Activated effector memory CD4-positive, alpha-beta T cell treated with anti-CD3 and anti-CD28 coated beads, Interleukin-2, amount 50 U/mL, for 16 hours (primary cell): ENCODE data around the gene POLE.
A peak's percentile ranks its signal among the peaks of the same experiment; 100 is the strongest.

Experiments used
- DNase-seq: peaks from one replicate; pipeline ENCODE4 v3.0.0-alpha.2; 2020

Gene POLE

DNA sequence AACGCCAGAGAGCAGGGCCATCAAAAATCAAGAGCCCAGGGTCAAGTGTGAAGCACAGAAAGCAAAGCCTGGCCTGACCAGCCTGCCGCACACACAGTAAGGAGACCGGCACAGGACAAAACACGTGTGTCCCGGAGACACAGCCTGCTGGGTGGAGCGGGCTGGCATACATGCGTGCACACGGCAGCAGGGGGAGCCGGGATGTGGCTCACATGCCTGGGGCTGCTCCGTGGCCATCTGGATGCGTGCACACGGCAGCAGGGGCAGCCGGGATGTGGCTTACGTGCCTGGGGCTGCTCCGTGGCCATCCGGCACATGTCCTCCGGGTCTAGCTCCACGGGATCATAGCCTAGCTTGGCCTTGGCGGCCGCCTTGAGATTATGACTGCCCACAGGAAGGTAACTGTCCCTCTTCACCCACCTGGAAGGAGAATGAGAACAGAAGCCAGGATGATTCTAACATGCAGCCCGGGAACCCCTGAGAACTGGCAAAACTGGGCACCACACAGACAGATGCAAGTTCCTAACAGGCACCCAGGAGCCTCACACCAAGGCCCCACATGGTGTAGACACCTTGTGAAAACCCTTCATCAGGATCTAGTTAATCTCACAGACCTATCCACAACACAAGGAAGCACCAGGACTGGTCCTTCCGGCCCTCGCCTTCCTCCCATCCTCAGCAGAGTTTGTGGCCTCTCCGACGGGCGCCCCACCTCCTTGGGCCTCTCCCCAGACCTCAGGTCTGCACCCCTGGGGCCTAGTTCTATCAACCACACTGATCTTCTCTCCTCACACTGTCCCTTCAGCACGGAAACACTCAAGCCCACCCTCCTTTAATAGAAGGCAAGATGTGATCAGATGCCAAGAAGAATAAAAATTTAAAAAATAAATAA, 13.6 kb downstream of the POLE start:
- no peak for DNase-seq

DNA sequence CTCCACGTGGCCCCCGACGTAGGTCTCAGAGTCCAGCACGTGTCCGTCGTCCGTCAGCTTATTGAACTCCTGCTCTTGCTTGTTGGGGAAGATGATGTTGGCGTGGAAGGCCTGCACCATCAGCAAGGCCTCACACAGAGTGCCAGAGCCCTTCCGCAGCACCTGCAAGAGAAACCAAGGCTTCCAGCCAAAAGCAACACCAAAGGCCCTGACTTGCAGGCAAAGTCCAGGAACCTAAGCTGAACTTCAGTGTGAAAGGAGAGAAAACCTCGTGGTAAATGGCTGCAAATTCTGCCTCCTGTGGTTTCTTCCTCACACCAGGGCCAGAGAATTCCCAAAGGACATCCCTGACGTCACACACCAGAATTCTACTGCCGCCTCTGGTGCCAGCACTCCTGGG, 14.5 kb downstream of the POLE start:
- DNase-seq, result no peak

DNA sequence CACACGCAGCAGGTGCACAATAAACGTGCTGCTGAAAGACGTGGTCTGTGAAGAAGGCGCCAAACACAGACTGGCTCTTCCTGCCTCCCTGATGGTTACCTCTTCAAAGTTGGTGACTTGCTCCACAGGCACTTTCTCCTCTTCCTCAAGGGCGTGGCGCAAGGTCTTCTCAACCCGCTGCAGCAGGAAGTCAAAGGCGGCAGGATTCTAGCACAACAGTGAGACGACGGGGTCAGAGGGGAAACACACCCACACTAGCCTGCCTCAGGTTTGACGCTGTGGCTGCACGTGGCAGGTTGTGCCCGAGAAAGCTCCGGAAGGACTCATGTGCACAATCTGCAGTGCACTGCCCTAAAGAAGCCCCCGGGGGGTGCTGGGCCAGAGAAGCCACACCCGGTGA, 15.0 kb downstream of the POLE start:
- DNase-seq, result no peak

DNA sequence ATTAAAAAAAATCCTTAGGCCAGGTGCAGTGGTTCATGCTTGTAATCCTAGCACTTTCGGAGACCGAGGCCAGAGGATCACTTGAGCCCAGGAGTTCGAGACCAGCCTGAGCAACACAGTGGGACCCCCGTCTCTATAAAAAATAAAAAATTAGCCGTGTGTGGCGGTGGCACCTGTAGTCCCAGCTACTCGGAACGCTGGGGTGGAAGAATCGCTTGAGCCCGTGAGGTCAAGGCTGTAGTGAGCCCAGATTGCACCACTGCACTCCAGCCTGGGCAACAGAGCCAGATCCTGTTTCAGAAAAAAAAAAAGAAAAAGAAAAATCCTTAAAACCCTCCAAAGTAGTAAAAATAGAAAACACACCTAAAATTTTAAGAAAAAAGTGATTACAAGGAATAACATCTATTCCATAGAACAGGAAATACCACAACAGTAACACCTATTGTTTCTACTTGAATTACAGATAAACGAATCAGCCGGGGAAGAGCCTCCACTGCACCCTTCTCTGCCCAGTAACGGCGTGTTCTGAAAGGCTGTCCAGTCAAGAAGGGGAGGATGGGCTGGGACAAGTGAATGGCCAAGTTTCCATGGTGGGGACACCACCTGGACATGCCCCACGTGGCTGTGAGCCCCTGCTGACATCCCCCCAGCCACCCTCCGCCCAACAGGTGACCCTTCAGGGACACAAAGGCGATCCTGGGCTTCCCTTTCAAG, 17.8 kb downstream of the POLE start:
- no peak for DNase-seq

DNA sequence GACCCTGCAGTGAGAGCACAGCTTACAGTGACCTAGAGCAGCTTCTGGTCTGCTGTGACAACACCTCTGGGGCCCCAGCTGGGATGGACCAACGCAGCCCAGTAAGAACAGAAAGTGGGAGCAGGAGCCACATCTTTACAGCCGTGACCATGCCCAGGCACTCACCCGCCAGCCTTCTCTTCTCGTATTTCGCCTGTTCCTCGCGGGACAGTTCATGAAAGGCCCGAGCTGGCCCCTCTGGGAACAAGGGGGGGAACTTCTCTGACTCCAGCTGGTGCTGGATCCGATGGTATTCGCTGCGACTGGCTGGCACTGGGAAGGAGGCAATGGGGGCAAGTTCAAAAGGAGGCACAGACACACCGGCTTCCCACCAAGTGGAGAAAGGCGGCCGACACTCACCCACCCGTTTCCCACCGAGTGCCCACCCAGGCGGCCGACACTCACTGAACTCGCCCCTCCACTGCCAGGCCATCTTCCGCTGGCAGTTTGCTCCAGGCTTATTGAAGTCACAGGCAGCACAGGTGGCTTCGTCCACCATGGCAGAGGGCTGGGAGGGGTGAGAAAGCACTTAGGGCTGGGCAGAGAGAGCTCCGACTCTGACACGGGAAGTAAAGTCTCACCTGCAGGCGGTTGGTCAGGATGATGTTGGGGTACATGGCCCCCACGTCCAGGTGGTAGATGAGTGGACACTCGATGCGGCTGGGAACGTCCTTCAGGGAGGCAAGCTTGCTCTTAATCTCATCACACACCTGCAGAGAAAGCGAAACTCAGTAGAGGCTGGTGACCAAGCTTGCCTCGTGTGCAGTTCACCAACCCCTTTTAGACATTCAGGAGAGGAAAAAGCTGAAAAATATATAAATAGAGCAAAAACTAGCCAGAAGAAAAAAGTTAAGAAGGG, 18.7 kb downstream of the POLE start:
- no peak for DNase-seq

DNA sequence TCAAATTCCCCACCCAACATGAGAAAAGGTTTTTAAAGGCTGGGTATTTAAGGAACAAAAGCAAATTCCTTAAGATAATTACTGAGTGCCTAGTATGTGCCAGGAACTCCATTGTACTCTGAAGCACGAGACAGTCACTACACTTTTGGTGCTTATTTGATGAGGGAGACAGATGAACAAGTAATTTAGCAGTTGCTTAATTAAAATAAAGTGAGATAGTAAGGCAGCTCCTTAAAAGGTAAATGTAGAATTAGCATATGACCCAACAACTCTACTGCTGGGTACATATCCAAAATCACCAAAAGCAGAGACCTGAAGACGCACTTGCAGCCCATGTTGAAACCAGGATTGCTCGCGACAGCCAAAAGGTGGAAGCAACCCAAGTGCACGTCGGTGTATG, 21.3 kb downstream of the POLE start:
- DNase-seq, result peak; percentile 14

DNA sequence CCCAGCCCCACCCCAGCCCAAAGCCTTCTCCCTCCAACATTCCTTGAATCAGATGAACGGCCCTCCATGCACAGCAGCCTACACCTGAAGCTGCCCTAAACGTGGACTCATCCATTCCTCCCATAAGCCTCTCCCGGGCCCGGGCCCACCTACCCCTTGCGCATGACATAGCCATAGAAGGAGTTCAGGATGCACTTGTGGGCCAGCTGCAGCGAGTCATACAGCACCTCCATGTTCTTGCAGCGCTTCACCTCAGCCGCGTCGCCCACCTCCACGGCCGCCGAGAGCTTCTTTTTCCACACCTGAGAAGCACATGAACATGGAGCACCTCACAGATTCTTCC, 22.0 kb downstream of the POLE start:
- DNase-seq, result peak; percentile 56

DNA sequence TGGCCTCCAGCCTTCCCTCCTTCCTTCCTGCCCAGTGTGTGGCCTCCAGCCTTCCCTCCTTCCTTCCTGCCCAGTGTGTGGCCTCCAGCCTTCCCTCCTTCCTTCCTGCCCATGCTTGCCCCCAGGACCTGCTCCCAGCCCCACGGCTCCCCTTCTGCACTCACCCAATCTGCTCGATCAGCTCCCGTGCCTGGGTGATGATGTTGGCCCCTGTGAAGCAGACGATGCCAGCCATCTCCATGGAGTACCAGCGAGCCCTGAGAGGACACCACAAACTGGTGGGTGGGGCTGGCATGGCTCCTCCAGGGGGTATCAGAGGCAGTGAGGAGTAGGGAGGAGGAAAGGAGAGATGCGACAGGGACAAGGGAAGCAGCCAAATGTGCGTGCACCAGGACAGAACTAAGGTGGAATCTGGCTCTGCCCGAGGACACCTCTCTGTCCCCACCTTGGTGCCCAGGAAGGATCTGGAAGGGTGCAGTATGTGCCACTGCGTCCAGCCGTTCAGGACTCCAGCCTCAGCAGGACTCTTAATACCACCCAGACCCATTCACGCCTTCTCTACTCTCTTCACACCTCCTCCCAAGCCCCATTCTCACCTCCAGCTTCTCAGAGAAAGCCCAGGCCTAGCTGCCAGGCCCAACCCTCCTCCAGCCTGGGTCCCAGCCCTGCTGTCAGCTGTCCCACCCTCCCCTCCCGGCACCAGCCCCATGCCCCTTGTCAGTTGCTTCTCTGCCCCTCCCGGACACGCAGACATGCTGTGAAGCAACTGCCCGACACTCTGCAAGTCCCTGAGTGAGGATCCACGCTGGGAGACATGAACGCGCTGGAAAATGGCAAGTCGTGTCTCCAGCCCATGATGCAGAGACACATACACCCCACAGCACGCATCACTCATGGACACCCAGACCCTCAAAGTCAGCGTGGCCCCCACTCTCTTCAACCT, 22.7 kb downstream of the POLE start:
- DNase-seq, result peak; percentile 57

DNA sequence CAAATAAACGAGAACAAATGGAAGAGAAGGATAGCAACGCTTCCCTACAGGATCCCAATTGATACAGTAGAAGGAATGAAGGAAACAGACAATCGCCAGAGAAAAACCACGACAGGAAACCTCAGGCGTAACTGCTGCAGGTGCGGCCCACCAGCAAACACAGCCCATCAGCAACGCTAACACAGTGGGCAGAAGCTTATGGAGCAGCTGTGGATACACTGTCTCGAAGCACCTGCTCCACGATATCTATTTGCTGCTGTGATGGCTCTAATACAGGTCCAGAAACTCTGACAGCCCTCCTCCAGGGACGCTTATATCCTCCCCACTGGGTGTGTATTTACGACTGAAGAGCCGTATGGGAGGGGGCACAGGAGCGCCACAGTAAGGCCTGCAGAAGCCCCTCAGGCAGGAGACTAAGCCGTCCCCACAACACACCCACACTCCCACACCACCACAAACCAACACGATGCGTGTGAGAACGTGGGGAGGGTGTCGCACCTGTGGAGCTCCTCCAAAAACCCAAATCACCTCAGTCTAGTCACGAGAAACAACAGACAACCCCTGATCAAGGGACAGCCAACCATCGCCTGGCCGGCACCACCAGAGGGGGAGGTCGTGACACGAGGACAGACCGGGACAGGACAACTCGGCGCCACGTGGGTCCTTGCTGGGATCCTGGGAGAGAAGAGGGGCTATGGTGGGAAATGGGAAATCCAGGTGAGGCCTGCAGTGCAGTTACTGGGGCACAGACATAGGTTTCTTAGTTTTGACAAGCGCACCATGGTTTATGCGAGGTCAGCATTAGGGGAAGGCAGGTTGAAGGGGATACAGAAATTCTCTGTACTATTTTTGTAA, 24.0 kb downstream of the POLE start:
- DNase-seq, result peak; percentile 33

DNA sequence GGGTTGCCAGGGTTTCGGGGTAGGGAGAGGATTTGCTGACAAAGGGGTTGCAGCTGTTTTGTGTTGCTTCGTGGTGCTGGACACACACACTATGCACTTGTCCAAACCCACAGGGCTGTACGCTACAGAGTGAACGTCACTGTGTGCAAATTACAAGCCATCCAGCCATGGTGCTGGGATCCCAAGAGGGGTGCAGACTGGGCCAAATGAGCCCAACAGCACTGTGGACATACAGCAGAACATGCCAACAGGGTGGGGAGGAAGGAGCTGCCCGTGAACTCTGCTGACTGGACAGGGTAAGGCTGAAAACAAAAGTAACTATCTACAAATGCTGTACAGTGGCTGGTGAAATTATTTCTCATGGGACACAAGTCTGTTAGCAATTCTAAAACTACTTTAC, 25.2 kb downstream of the POLE start:
- no peak for DNase-seq

DNA sequence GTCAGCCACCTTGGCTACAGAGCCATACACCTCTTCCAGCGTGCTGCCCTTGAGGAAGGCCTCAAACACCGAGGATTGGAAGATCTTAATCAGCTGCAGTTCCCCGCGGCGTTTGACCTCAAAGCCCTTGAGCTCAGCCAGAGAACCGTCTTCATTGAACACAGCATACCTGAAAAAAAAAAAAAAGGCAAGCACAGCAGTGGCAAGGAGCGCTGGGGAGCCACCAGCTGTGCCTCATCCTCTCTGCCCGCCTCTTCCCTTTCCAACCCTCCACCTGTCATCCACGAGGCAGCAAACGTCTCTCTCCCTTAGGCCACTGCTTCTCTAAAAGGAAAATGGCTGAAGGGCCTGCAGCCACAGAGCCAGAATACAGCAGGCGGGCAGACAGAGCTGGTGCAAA, 26.1 kb downstream of the POLE start:
- DNase-seq, result no peak

DNA sequence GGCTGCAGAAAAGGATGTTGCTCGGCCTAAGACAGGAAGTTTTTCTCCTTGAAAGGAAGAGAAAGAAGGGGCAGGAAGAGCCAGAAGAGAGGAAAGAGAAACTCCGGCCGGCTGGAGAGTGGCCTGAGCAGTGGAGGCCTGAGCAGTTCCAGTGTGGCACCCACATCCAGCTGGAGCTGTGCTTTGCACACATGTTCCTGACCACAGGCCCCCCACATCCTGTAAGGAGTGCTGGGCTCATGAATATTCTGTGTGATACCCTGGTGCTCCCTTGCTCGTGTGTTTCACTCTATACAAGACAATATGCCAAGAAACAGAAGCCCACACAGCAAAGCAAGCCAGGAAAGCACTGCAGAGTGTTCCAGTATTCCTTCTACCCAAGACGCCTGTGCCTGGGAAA, 27.1 kb downstream of the POLE start:
- no peak for DNase-seq

DNA sequence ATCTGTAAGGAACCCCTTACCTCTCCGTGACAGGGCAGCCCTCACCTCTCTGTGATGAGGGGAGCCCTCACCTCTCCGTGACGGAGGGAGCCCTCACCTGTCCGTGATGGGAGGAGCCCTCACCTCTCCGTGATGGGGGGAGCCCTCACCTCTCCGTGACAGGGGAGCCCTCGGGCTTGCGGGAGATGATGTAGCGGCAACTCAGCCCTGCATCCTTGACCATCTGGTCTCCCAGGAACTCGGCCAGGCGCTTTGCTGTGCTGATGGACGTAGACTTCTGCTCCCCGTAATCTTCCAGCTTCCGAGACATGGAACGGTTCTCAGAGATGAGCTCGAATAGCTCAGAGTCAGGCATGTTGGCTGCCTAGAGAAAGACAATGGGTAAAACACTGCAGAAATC, 28.0 kb downstream of the POLE start:
- DNase-seq, result no peak

DNA sequence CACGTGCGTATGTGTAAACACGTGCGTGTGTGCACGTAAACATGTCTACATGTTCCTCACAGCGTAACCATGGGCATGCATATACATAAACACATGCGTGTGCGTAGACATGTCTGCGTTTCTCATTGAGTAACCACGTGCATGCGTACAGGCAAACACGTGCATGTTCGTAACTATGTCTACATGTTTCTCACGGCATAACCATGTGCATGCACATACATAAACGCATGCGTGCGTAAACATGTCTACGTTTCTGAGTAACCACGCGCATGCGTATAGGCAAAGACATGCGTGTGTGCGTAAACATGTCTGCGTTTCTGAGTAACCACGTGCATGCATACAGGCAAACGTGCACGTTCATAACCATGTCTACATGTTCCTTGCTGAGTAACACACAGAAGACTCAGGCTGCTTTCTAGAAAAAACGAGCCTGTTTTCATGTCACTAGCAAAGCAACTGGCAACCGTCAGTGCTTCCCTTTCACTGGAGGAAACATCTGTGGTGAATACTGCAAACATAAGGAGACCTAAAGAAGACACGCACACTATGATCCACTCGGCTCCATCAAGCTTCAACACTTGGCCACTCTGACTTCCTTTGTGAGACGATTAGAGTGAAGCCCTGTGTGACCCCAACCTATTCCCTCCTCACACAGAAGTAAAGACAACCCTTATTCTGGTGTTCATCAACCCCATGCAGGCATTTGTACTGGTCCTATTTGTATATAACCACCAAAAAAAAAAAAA, 28.8 kb downstream of the POLE start:
- no peak for DNase-seq

DNA sequence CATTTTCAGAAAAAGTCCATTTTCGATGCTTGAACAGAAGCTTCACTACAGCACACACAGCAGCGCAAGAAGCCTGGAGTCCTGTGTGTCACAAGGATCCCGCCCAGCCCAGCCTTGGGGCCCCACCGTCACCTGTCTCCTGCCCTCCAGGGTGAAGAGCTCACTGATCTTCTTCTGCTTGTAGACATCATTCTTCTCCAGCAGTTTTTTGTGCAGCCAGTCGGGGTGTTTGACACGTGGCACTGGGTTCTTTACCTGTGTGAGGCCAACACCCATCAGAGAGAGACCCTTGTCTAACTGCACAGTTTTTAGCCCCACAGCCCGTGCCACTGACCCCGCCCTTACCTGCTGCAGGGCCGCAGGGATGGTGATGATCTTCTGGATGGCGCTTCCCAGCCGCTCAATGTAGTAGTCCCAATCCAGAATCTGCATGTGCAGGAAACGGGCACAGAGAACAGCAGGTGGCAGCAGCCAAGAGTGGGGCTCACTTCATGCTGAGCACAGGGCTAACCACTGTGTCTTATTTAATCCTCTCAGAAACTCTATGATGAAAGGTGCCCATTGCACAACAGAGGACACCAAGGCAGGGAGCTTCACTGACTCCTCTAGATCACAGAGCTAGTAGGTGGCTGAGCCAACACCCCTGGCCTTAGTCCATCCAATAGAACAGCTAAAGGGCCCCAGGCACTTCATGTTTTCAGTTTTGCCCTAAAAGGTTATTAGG, 30.0 kb downstream of the POLE start:
- no peak for DNase-seq

DNA sequence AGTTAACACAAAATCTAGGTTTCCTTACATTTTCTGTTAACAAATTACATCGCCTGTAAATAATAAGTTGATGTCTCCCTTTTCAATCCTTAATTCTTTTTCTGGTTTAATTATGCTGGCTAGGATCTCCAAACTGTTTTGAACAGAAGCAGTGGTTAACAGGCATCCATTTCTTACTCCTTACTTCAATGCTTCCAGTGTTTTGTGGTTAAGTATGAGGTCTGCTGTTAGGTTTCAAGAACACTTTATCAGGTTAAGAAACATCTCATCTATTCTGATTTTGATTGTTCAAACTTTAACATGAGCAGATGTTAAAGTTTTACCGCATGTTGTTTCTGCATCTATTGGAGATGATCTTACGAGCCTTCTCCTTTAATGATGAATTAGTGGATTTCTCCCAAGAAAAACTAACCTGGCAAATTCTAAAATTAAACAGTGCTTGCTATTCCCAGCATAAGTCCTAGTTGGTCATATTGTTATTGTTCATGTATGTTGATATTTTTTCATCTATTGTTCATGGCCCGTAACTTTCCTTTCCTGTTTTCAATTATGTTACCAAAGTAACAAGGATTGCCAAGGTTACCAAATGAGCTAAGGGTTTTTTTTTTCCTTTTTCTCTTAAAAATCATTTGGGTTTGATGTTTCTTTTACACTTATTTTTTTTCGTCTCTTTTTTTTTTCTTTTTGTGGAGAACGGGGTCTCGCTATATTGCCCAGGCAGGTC, 33.4 kb downstream of the POLE start:
- no peak for DNase-seq

DNA sequence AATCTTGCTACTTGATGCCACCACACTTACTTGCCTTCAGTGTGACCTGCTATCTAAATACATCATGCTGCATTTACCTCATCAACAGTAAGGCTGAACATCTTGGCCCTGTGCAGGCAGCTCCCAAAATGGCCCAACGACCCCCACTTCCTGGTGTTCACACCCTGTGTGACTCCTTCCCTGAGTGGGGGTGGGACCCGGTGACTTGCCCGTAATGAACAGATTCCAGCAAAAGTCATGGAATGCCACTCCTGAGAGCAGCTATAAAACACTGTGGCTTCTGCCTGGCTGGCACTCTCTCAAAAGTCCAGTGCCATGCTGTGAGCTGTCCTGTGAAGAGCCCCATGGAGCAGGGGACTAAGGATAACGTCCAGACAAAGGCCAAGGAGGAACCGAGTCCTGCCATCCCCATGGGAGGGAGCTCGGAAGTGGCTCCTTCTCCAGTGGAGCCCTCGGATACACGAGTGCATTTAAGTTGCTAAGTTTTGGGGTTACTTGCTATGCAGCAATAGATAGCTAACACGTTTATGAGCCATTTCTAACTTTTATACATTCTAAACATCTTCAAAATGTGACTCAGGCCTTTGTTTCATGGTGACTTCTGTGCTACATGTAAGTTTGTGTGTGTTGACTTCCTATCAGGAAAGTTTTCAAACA, 35.6 kb downstream of the POLE start:
- no peak for DNase-seq

DNA sequence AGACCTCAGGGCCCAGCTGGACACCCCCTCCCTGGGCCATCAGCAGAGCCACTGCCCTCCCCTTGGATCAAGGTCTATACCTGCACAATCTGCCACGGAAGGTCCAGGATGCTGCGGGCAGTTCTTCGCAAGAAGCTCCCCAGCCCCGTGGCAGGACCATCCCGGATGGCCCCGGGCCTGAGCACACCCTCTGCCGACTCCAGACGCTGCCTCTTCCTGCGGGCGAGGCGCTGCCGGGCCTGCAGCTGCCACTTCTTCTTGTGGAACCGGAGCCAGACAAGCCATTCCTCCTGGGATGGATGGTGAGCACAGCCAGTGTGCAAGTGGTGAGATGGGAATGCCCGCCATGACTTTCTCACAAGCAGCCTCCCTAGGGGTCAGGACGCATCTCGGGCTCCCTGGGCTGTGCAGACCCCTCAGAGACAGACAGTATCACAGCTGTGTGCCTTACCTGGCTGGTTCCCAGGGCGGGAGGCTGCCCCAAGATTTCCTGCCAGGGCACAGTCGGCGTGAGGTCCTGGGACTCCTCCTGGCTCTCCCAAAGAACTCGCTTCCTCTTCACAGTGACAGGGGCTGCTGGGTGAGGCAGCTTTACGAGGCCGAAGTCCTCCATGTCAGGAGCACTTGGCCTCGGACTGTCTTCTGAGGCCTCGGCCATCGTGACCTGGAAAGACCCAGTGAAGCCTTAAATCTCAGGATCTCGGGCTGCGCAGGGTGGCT, 37.8 kb downstream of the POLE start:
- no peak for DNase-seq
